Thyroid gland (tissue), 4 donors: ENCODE measurements around the gene RNF14.

ENCODE experiments used
- CTCF ChIP-seq, 6 experiments: fragments of 200-600 bp in 3 of 6; fragments of 450-650 bp in 3 of 6; sonication (generic) in 3 of 6; IDR thresholded peaks; one replicate each; pipeline ENCODE4 v1.5.1; 2016 to 2019; ENCODE audit warnings: antibody characterized with exemption in 6 of 6, mild to moderate bottlenecking in 2 of 6, inconsistent platforms in 1 of 6, moderate library complexity in 1 of 6
- POLR2A ChIP-seq, 2 donors: fragments of 450-650 bp; IDR thresholded peaks; one replicate each; pipeline ENCODE4 v1.6.1; 2017; ENCODE audit warnings: antibody characterized with exemption in 2 of 2, mild to moderate bottlenecking in 2 of 2, moderate library complexity in 1 of 2

- TF ChIP-seq CTCF (IDR thresholded peaks at IDR 0.05) (no peak), POLR2A (IDR thresholded peaks at IDR 0.05) (no peak)
Measured at GRCh38 chr5:142007237-142007544, 38.3 kb downstream of the RNF14 start.
